ENCODE data around the gene PEX14. TPM values are rescaled to one million over a fixed set of nuclear protein-coding genes. Genes with fewer than 3 reads are reported as not detected.

The PEX14 gene
- total RNA-seq, 4 donors from 2014 or later = 10.6 to 19.6 (median 13.9) TPM

- no peak for TF ChIP-seq CTCF (IDR thresholded peaks at IDR 0.05)
- no peak for DNase-seq (ENCODE audit: low spot score)
- ATAC-seq (ENCODE audit: low FRiP score) = no peak
Observed at GRCh38 chr1:10520497-10520896, 45.7 kb downstream of the PEX14 start.

- TF ChIP-seq CTCF (IDR thresholded peaks at IDR 0.05) = no peak
- DNase-seq (ENCODE audit: low spot score) = no peak
- ATAC-seq (ENCODE audit: low FRiP score) = no peak
Observed at GRCh38 chr1:10520952-10521351, 46.2 kb downstream of the PEX14 start.

GRCh38 chr1:10521537-10522157, 46.9 kb downstream of the PEX14 start:
- no peak for ATAC-seq (ENCODE audit: low FRiP score)
- no peak for DNase-seq (ENCODE audit: low spot score)

GRCh38 chr1:10522322-10522860, 47.6 kb downstream of the PEX14 start:
- no peak for ATAC-seq (ENCODE audit: low FRiP score)
- no peak for TF ChIP-seq CTCF (IDR thresholded peaks at IDR 0.05)
- no peak for DNase-seq (ENCODE audit: low spot score)

More at GRCh38 chr1:10521537-10522157, 46.9 kb downstream of the PEX14 start:
- no peak for TF ChIP-seq CTCF (IDR thresholded peaks at IDR 0.05)

GRCh38 chr1:10525208-10525607, 50.5 kb downstream of the PEX14 start:
- ATAC-seq (ENCODE audit: low FRiP score) (no peak), DNase-seq (ENCODE audit: low spot score) (no peak)
- TF ChIP-seq CTCF (IDR thresholded peaks at IDR 0.05) = no peak

GRCh38 chr1:10528066-10529014, 53.6 kb downstream of the PEX14 start:
- no peak for TF ChIP-seq CTCF (IDR thresholded peaks at IDR 0.05)
- DNase-seq (ENCODE audit: low spot score) (no peak), ATAC-seq (ENCODE audit: low FRiP score) (peak; percentile 96)

All from omental fat pad (tissue), 4 donors.